HepG2 (cell line): ENCODE data around the gene WAS. TPM values are rescaled to one million over a fixed set of nuclear protein-coding genes. Genes with fewer than 3 reads are reported as not detected.

Source experiments
- AHDC1 ChIP-seq: sonication (generic); formaldehyde crosslinking; IDR thresholded peaks from 2 replicates; pipeline ENCODE4 v1.5.1; 2020; ENCODE audit warnings: mild to moderate bottlenecking, missing genetic modification reagents, borderline replicate concordance
- BRCA1 ChIP-seq: sonication (generic); formaldehyde crosslinking; IDR thresholded peaks from 2 replicates; pipeline ENCODE4 v1.4.0; 2020; ENCODE audit warnings: missing genetic modification reagents
- RFXANK ChIP-seq: IDR thresholded peaks from 2 replicates; pipeline ENCODE4 v1.6.1; 2016
- SNAPC4 ChIP-seq: sonication (generic); formaldehyde crosslinking; IDR thresholded peaks from 2 replicates; pipeline ENCODE4 v1.4.0; 2020; ENCODE audit warnings: mild to moderate bottlenecking, missing genetic modification reagents
- ZBTB1 ChIP-seq: sonication (generic); formaldehyde crosslinking; IDR thresholded peaks from 2 replicates; pipeline ENCODE4 v1.4.0; 2020; ENCODE audit warnings: missing genetic modification reagents, borderline replicate concordance
- ZNF414 ChIP-seq: sonication (generic); formaldehyde crosslinking; IDR thresholded peaks from 2 replicates; pipeline ENCODE4 v1.5.0; 2020; ENCODE audit warnings: missing genetic modification reagents
- polyA plus RNA-seq, 8 experiments: library from polyadenylated mRNA; depleted of rRNA in 3 of 8; stranded (reverse) in 7 of 8; unstranded in 1 of 8; fragments of >200 nt; fragmentation: Illumina TruSeq in 4 of 8; extraction: Trizol in 4 of 8; gene quantifications; 2 replicates each; pipeline versions ENCODE4 v1.2.1 to v1.2.3, GENCODE V29; 2011 to 2016; ENCODE audit warnings: low read depth in 4 of 8, missing spikeins in 1 of 8, mixed read lengths in 1 of 8; ENCODE audit not compliant: insufficient read depth in 1 of 8
- total RNA-seq, 5 experiments: library from RNA; depleted of rRNA; stranded (reverse); fragments of >200 nt; fragmentation: Illumina TruSeq; extraction: Trizol; gene quantifications; 2 replicates each; pipeline ENCODE4 v1.2.3, GENCODE V29; 2016; ENCODE audit warnings: low read depth in 1 of 5

WAS gene
- total and polyA plus RNA-seq, 2 of the 13 experiments (the other 11 are each of a cell fraction or from before 2014, with no cell fraction given): 0.11 TPM; not detected in 1

- TF ChIP-seq ZNF414 (CRISPR knock-in tag) (no peak), RFXANK (CRISPR knock-in tag) (no peak), SNAPC4 (CRISPR knock-in tag) (no peak), AHDC1 (CRISPR knock-in tag) (no peak), ZBTB1 (CRISPR knock-in tag) (no peak), BRCA1 (CRISPR knock-in tag) (no peak)
These were observed 16.1 kb upstream of the WAS start (continued) for GRCh38 chrX:48667509-48667908.
